OCI-LY7 (cell line): ENCODE data around the gene FASTK.

Experiments
- EZH2phosphoT487 ChIP-seq: fragments of 200-600 bp; sonication (generic); IDR thresholded peaks from 2 replicates; pipeline ENCODE4 v1.6.1; 2018; ENCODE audit warnings: low read depth, borderline replicate concordance, mild to moderate bottlenecking, mixed run types, antibody characterized with exemption, low read length, moderate library complexity, mixed read lengths
- TF ChIP-seq, protein P1 (sequence below): fragments of 200-600 bp; sonication (generic); conservative IDR thresholded peaks from 2 replicates; pipeline ENCODE4 v1.5.1; 2014; ENCODE audit warnings: mild to moderate bottlenecking, antibody characterized with exemption, low read length, moderate library complexity, mixed read lengths

DNA sequence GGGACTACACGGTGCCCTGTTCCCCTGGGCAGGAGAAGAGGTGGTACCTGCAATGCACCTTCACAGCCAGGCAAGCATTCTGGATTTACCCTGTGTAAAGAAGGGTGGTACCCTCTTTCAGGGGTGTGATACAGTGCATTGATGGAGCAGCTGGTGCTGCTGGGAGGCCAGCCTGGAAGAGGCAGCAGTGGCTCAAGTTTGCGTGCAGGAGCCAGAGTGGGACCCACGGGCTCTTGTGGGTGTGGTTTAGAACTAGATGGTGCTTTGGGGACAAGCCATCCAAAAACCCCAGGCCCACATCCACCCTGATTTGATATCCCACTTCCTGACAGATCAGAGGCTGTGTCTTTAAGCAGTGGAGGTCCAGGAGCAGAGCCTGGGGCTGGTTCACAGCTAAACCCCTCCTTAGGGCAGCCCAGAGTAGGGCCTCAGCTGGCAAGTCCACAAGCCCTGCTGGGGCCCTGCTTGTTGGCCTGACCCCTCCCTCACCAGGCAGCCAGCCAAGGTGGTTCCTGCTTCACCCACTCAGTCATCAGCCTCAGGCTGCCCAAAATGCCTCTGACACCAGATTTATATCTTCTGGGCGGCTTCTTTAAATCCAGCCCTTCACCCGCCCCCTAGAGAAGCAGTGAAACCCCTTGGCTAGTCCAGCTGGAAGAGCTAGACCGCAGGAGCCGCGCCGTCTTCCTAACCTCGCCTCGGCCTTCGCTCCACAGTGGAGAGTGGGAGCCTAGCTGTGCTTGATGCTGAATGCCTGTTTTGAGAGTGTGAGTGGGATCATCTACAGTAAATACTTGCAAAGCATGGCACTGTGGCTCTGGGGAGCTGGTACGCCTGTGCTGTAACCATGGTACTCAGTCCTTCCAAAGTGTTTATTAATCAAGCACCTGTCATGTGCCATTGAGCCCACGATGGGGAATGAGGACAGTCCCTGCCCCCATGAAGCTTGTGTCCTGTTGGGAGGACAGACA, 33.7 kb downstream of the FASTK start:
- TF ChIP-seq, protein P1, sequence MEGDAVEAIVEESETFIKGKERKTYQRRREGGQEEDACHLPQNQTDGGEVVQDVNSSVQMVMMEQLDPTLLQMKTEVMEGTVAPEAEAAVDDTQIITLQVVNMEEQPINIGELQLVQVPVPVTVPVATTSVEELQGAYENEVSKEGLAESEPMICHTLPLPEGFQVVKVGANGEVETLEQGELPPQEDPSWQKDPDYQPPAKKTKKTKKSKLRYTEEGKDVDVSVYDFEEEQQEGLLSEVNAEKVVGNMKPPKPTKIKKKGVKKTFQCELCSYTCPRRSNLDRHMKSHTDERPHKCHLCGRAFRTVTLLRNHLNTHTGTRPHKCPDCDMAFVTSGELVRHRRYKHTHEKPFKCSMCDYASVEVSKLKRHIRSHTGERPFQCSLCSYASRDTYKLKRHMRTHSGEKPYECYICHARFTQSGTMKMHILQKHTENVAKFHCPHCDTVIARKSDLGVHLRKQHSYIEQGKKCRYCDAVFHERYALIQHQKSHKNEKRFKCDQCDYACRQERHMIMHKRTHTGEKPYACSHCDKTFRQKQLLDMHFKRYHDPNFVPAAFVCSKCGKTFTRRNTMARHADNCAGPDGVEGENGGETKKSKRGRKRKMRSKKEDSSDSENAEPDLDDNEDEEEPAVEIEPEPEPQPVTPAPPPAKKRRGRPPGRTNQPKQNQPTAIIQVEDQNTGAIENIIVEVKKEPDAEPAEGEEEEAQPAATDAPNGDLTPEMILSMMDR: no peak
- no peak for TF ChIP-seq EZH2phosphoT487
